ENCODE measurements around the gene FA2H.

DNA sequence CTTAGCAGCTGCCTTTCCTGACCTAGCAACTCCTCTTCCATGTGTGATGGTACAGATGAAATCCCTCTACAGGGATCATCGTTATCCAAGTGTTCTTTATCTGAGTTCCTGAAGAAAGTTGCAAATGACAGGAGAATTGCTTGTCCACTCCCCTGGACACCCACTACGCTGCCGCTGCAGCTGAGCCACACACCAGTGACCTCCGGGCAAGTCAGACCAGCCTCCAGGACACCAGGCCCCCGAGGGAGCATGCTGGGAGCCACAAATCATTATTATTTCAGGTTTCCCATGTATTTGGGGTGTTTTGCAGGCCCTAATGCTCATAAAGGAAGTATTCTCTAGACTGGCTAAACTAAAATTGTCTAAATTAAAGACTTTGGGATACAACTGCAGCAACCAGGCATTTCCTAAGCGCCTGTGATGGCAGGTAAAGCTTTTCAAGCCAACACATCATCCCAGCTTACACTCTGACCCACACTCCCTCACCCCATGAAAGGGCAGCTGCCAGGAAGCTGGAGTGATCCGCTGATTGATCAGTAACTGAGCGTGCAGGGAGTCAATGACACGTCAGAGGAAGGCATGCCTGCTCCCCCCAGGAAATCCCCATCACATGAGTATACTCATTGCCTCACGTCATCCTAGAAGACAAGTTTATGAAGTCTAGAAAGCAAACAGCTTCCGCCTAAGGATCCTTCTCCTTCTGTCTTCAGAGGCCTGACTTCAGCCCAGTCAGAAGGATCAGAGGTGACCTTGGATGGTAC, 14.4 kb downstream of the FA2H start:
- TF ChIP-seq, protein P1, sequence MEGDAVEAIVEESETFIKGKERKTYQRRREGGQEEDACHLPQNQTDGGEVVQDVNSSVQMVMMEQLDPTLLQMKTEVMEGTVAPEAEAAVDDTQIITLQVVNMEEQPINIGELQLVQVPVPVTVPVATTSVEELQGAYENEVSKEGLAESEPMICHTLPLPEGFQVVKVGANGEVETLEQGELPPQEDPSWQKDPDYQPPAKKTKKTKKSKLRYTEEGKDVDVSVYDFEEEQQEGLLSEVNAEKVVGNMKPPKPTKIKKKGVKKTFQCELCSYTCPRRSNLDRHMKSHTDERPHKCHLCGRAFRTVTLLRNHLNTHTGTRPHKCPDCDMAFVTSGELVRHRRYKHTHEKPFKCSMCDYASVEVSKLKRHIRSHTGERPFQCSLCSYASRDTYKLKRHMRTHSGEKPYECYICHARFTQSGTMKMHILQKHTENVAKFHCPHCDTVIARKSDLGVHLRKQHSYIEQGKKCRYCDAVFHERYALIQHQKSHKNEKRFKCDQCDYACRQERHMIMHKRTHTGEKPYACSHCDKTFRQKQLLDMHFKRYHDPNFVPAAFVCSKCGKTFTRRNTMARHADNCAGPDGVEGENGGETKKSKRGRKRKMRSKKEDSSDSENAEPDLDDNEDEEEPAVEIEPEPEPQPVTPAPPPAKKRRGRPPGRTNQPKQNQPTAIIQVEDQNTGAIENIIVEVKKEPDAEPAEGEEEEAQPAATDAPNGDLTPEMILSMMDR (IDR thresholded peaks at IDR 0.05): no peak
- TF ChIP-seq POLR2A (IDR thresholded peaks at IDR 0.05): no peak

Data from right lobe of liver (tissue), 4 donors.